ENCODE results near the gene LAMP1.

DNA sequence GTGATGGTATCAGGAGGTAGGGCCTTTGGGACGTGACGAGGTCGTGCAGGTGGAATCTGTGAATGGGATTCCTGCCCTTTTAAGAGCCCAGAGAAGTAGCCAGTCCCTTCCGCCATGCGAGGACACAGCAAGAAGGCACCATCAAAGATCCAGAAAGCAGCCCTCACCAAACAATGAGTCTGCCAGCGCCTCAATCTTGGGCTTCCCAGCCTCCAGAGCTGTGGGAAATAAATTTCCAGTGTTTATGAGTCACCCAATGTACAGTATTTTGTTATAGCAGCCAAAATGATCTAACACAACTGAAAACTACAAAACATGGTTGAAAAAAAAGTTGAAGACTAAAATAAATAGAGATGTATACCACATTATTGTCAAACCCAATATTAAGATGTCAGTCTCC lies 16.9 kb upstream of the LAMP1 start:
- TF ChIP-seq NFIC (IDR thresholded peaks at IDR 0.05): no peak
- TF ChIP-seq CREB1 (IDR thresholded peaks at IDR 0.05; ENCODE audit: low read depth): no peak
